HG02642 (cell line): Measurements from ENCODE around the gene MTIF3.
"Not testable (repeated sequence)": the region's sequence is repeated elsewhere in the genome, so short reads cannot be mapped to it uniquely, and the experiment has no call there.

Source experiments
- ATAC-seq: cut with Tn5 transposase; IDR thresholded peaks from one replicate; pipeline ENCODE4 v1.9.1; 2021; ENCODE audit warnings: mild to moderate bottlenecking; ENCODE audit not compliant: unreplicated experiment, poor library complexity

MTIF3 gene

GRCh38 chr13:27421101-27421871 lies 29.1 kb downstream of the MTIF3 start:
- no peak for ATAC-seq

- no peak for ATAC-seq
Measured at GRCh38 chr13:27419328-27419727, 31.0 kb downstream of the MTIF3 start.

DNA sequence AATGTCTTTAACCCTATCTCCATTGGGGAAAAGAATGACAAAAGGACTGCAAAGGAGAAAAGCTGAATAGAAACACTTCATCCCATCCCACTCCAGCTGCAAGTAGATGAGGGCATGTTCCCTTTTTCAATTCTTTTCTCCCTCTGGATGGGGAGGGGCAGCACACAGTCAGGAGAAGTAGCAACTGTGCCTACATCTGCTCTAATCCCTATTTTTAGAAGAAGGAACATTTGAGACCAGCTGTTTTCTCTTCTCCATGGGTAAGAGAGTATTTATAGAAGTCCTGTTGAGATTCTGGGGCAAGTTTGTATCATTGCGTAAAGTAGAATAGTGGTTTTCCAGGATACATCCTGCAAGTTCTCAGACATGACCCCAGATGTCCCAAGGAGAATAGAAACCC lies 35.2 kb downstream of the MTIF3 start:
- ATAC-seq, result no peak

- no peak for ATAC-seq
Measured at GRCh38 chr13:27411341-27411740, 39.0 kb downstream of the MTIF3 start.

GRCh38 chr13:27409013-27409412 lies 41.4 kb downstream of the MTIF3 start:
- no peak for ATAC-seq

DNA sequence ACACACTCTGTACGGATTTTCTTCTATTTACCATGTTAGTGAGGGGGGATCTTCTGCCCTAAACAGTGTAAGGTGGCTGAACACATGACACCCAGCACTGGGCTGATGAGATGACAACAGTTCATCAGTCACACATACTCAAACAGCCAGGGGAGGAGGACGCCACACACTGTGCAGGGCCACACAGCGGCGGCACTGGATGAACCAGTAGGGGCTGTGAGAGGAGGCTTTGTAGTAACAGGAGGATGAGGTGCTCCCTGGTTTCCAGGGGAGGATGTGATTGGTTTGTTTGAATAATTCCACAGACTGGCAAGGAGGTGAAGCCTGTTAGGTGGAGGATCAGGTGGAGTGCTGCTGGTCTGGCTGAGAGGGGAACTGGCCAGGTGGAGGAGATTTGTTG lies 42.3 kb downstream of the MTIF3 start:
- no peak for ATAC-seq

DNA sequence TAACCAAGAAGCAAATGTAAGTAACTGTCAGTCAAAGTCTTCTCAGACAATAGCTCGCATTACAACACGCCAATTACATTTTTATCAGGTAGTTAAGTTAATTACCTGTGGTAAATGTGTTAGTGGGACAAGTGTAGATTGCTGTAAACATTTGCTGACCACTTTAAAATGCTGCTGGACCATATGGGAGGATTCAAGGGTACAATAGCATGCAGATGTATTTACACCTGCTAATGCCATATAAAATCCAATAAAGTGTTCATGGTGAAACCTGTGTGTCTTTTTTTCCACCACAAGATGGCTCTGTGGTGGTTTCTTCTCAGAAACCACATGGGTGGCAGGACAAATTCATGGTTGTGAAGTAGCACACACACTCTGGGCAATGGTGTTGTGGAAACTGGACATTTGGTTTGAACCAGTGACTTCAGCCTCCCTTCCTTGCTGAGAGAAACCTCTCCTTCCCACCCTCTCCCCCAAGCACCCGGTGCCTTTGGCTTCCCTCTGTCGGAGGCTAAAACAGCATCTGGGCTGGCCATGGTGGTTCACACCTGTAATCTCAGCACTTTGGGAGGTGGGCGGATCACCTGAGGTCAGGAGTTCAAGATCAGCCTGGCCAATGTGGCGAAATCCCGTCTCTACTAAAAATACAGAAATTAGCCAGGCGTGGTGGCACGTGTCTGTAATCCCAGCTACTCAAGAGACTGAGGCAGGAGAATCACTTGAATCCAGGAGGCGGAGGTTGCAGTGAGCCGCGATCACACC lies 44.0 kb downstream of the MTIF3 start:
- no peak for ATAC-seq

DNA sequence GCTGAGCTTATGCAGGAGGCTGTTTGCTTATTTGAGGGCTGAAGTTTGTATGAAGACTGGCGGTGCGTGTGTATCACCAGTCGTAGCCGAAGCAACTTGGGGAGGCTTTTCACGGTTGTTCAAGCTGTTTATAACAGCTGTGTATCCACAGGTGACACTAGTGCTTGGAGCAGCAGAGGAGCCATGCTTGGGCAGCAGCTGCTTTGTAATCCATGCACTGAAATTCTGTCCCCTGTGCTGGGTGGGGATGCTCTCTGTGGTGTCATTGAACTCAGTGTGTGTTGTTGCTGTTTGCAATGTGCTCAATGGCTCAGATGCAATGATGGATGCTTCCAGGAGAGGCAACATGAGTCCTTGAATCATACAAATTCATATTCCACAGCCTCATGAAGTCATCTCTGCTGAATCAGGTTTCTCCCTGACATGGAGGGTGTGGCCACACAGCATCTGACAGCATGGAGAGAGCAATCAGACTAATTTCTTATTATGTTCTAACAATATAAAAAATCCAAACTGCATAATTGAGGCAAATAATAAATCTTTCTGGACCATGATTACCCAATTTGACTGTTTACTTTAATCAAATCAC lies 44.7 kb downstream of the MTIF3 start:
- no peak for ATAC-seq

DNA sequence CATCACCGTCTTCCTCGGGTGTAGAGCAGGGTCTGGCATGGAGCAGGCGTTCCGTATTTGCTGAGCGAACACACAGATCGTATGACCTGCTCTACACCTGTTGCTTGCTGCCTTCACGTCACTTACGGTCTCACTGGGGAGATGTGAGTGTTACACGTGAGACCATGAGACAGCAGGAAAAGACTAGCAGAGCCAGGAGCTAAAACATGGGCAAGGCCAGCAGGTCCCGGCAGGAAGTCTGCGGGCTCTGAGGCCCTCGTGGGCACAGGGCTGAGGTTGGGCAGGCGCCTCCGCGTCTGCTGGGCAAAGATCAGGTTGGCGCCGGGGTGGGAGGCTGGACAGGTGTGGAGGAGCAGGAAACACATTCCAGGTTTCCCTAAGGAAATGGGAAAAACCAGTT lies 45.7 kb downstream of the MTIF3 start:
- ATAC-seq, result no peak

- ATAC-seq, result no peak
Measured at GRCh38 chr13:27403727-27404385, 46.5 kb downstream of the MTIF3 start.

DNA sequence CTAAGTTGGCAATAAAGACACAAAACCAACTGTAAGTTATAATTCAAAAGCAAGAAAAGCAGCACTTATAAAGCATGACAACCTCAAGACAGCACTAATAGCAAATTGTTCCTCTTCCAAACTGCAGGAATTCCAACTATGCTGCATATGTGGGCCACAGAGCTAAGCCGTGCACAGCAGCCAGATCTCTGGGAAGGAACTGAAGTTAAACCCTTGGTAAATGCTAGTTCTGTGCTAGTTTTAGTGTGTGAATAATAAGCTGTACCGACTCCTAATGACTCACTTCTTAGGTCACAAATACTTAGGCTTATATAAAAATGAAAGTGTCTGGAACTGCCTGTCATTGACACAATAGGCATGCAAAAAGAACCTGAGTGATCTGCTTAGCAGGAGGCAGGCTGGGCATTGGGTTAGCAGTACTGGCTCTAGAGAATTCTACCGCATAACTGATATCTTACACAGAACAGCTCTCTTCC lies 47.1 kb downstream of the MTIF3 start:
- no peak for ATAC-seq

DNA sequence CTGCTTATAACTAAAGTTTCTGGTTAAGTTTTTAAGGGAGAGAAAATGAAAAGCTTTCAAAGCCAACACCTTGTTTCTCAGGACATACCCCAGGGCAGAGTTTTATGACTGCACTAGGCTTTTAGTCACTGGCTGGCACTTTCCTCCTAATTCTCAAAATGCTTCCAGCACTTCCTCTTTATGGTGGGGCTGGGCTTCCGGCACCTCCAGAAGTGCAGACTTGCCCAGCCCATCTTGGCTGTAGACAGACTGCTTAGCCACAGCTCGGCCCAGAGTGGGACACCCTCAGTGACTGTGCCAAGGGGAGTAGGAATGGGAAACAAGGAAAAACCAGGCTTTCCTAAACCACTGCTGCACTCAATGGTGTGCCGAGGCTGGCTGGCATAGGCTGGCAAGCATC lies 49.2 kb downstream of the MTIF3 start:
- no peak for ATAC-seq

DNA sequence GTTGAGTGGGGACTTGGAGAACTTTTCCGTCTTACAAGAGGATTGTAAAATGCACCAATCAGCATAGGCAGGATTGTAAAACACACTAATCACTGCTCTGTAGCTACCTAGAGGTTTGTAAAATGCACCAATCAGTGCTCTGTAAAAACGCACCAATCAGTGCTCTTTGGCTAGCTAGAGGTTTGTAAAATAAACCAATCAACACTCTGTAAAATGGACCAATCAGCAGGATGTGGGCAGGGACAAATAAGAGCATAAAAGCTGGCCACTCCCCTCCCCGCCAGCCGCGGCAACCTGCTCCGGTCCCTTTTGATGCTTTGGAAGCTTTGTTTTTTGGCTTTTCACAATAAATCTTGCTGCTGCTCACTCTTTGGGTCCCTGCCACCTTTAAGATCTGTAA lies 50.0 kb downstream of the MTIF3 start:
- ATAC-seq, result not testable (repeated sequence)

DNA sequence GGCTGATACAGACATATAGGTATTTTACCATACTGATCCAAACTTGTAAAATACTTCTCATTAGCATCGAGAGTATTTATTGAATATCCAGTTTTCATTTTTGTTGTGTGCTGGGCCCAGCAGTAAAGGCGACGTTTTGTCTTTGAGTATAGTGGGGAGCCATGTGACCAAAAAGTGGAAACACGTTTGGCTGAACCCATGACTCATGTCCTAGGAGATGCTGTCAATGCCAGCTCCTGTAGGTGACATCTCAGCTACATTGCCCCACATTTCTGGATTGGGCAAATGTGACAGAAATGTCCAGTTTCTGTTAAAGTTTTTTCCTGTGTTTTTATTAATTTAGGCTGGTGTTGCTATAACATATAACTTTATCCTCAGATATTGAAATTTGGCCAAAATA lies 52.0 kb downstream of the MTIF3 start:
- no peak for ATAC-seq

DNA sequence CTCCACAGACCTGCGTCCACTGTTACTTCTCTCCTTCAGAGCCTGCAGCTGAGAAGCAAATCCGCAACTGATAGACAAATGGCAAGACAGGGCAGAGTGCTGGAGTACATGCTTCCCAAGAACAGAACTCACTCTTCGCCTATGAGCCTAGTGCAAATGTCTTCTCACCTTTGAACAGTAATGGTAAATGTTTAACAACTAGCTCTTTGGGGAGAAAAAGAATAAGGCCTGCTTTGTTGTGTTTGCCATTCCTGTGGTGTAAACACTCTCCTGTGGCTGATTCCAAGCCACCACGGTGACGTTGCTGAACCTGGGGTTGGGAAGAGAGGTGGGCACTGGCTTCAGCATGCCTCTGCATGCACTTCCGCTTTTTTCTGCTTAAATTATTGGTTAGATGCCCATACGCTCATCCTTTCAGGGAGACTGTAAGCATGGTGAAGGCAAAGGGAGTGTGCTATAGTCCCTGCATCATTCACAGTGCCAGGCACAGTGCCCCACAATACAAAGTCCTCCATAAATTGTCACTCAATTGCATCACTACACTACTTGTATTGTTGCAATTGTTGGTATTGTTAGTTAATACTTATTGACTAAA lies 54.0 kb downstream of the MTIF3 start:
- ATAC-seq, result no peak

- ATAC-seq, result no peak
Measured at GRCh38 chr13:27395007-27395510, 55.3 kb downstream of the MTIF3 start.

GRCh38 chr13:27393101-27393500 lies 57.3 kb downstream of the MTIF3 start:
- no peak for ATAC-seq

- no peak for ATAC-seq
Measured at GRCh38 chr13:27391471-27391870, 58.9 kb downstream of the MTIF3 start.

DNA sequence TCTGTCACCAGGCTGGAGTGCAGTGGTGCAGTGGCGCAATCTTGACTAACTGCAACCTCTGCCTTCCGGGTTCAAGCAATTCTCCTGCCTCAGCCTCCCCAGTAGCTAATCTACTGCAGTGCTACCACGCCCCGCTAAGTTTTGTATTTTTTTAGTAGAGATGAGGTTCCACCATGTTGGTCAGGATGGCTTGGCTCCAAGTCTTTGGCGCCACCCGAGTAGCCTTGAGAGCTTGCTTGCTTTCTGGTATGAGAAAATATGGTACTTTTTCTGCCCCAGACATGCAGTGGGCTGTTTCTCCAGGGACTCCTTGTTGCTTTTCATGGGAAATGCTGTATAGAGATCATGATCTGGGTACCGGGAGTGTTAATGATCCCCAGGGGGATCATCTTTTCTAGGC lies 60.5 kb downstream of the MTIF3 start:
- ATAC-seq, result no peak

DNA sequence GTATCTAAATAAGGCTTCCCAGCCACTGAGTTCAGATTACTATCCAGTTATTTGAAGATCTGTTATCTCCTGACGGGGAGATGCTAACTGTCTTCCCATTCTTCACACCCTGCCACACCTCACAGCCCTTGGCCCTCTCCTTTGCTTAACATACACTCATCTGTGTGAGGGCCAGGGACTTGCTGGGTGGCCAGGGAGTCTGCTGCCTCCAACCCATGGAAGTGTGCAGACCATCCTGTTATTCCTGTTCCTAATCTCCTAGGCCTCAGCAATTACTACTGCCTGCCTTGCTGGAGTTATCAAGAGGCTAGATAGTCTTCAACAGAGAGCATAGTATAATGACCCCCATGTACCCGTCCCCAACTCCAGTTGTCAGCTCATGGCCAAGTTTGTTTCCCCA lies 62.1 kb downstream of the MTIF3 start:
- ATAC-seq, result no peak
